Measurements from ENCODE around the gene STX18.

The STX18 gene

DNA sequence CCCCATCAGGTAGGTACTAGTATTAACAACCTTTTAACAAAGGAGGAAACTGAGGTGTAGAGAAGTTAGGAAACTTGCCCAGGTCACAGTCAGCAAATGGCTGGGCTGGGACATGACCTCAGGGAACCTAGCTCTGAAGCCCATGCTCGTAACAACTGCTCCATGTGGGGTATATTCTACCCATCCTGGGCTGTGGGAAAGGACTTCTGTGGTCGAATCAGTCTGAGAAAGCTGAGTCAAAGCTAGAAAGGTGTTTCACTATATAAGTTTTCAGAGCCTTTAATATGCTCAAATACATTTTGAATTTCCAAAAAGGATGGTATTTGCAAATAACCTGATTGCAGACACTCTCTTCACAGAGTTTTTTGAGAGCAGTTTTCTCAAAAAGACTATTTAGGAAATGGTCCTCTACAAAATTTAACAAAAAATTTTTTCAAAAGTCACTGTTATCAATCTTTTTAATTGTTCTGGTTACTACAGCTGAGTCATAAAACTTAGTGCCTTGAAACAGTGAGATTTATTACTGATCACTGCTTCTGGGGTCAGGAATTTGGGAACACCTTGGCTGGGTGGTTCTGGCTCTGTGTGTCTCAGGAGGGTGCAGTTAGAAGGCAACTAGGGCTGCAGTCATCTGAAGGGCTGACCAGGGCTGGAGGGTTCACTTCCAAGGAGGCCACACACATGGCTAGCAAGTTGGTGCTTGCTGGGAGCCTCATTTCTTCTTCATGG lies 101.4 kb downstream of the STX18 start:
- DNase-seq (ENCODE audit: low read depth in 3 of 3, low spot score in 1 of 3) = no peak

DNA sequence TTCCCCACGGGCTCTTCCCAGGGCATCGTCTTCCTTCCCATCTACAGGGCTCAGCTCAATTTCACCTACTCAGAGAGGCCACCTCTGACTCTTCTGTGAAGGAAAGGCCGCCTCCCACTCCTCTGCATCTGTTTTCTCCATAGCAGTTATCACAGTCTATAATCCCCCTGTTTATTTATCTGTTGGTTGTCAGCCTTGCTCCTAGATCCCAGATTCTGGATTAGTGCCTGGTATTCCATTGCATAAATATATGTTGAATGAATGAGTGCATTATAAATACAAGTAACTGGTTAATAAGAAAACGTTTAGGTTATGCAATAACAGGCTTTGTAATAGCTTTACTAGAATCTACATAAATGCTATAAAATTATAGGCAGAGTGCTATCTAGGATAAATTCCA lies 102.1 kb downstream of the STX18 start:
- DNase-seq (ENCODE audit: low read depth in 3 of 3, low spot score in 1 of 3) = no peak

DNA sequence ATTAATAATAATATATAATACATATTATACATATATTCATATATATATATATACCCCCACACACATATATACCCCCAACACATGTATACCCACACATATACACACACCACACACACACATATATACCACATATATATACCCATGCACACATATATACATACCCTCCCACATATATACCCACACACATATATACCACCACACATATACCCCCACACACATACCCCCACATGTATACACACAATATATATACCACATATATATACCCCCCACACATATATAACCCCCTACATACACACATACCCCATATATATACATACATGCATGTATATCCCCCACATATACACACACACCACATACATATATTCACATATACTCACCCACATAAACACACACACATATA lies 103.0 kb downstream of the STX18 start:
- DNase-seq (ENCODE audit: low read depth in 3 of 3, low spot score in 1 of 3) = no peak

DNA sequence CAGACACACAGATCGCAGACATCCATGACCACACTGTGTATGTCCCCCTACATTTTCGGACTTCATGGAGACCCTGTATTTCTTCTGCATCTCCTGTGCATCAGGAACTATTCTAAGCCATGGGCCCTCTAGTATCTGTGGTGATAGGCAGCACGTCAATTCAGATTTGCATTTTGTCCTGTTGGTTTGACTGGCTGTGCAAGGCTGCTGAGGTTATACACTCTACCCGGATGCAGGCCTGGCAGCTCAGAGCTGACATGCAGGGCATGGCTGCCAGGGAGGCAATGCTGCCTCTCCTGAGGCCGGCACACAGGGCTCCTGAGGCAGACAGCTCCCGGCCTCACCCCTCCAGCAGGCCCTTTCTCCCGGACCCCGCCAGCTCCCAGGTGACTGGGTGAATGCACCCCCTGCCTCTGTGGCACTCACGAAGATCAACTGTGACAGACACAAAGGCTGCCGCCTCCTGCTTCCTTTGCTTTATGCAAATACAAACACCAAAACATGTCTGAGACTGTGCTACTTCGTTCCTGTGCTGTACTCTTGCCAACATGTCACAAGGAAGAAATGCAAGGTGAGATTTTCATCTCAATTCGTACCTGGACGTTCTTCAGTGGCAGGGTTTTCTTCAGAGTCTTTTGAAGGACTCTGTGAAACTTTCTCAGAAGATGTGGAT lies 103.9 kb downstream of the STX18 start:
- DNase-seq (ENCODE audit: low read depth in 3 of 3, low spot score in 1 of 3) = no peak

DNA sequence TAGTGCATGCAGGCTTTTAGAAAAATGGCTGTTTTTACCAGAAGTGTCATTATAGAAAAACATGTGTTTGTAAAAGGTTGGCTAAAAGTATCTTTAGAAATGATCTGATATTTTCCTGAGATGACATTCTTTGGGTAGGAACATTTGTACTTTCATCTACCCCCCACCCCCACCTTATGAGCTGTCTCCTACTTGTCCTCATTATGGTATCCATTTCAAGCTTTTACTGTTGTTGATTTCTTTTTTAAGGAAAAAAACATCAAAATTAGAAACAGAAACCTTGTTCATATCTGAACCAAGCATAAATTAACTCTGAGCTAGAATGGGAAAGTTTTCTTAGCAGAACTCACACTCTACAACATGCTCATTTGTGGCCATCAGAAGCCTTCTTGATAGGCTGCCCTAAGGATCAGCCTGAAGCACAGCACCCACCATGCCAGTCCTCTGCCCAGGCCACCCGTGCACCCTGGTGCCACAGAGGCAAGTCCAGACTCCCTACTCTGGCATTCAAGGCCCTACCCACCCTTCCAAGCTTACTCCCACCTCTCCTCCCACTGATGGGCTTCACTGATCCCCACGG lies 105.5 kb downstream of the STX18 start:
- no peak for DNase-seq (ENCODE audit: low read depth in 3 of 3, low spot score in 1 of 3)

DNA sequence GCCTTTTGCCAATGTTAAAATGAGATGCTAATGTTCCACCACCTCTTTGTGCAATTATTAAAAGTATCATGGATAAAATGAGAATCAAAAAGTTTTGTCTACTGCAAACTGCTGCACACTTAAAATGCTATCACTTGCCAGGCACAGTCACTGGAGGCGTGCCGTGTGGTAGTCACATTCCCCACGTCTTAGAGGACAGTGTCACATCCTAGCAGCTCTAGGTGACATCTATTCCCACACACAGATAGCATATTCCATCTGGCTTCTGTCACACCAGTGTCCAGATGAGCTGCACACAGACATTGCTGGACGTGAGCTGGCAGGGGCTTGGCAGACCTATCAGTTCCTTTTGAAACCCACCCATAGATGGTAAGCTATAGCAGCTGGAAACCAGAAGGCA lies 107.9 kb downstream of the STX18 start:
- no peak for DNase-seq (ENCODE audit: low read depth in 3 of 3, low spot score in 1 of 3)

DNA sequence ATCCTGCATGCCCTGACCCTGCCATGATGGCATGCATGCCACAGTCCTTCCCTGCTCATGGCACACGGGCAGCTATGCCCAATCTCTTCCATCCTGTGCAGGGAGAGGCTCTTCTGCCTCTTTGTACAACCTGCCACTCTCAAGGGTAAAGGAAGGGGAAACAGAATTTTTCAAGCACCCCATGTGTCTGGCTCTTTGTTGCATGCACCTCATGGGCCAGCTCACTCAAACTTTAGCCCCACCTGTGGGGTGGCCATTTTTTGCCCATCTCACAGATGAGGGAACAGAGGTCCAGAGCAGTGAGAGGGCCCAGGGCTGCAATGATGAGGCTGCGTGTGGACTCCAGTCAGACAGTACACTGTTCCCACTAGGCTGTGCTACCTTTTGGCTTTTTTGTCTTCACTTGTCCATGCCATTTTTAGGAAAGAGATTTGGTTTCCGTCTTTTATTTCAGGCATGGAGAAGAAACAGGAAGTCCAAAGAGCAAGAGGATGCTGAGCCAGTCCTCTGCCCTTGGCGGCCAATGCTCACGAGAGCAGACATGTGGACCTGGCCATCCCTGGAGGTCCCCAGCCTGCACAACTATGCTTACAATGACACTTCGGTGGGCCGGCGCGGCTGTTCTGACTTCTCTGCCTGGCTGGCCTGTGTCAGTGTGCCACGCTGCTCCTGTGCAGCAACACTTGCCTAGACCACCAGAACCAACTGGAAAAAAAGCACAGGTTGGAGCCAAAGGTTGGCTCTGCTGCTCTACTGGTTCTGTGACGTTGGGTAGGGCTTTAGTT lies 109.3 kb downstream of the STX18 start:
- DNase-seq (ENCODE audit: low read depth in 3 of 3, low spot score in 1 of 3) = no peak

DNA sequence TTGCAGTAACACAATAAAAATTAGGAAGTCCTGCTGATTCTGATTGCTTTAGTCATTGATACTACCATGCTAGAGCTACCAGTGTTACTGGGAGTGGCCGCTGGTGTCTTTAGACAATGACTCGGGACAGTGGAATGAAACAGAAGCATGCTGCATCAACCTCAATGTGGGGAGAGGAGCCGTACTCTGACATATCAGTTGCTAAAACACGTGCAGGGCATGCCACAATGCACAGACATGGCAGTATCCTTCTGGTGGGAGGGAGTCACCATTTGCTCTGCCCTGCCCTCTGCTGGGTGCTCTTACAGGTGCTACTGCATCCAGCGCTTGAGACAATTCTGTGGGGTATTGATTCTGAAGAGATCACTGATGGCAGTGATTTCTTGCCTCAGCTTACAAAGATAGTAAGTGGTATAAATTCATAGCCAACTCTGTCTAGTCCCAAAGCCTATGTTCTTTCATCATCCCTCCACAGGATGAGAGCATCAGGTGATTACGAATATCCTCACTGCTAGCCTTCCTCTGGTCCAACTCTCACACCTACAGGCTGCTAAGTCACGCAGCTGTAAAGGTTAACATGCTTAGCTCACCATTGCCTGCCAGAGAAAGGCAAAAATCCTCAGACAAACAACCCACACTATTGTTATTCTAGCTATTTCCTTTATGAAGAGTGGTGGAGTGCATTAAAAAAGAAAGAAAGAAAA lies 111.2 kb downstream of the STX18 start:
- DNase-seq (ENCODE audit: low read depth in 3 of 3, low spot score in 1 of 3) = peak in 2 of 3 donors; percentile 4 to 12

DNA sequence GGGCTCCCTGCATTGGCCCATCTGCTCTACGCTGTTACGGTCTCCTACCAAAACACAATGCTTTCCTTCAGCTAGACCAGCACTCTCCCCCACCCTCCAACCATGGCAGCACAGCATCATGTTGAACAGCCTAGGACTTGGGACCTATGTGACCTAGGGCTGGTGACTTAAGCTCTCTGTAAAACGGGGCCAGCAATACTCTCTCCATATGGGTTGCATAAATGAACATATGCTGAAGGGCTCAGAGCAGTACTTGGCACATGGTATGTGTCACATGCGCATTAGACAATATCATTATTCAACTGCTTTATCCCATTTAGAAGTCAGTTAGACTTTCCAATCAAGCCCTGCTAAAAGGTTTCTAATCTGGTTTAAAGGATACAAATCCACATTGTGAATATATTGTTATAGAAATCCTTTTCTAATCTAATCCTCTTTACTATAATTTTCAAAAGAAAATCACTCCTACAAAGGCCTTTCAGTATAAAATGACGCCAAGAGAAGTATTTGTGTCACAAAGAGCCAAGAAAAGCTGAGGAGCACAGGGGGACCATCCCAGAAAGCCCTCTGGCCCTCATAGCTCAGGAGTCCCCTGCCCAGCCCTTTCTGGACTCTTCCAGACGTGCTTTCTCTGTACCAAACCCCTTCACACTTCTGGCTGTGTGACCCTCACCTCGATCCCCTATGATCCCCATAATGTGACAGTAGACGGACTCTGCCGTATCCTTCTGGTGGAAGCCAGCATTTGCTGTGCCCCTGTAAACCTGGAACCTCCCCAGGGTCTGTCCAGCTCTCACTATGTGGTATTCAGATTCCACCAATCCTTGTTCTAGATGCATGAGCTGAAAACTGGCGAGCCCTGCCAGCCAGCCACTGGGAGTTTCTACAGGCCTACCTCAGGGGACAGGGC lies 112.6 kb downstream of the STX18 start:
- DNase-seq (ENCODE audit: low read depth in 3 of 3, low spot score in 1 of 3) = no peak

DNA sequence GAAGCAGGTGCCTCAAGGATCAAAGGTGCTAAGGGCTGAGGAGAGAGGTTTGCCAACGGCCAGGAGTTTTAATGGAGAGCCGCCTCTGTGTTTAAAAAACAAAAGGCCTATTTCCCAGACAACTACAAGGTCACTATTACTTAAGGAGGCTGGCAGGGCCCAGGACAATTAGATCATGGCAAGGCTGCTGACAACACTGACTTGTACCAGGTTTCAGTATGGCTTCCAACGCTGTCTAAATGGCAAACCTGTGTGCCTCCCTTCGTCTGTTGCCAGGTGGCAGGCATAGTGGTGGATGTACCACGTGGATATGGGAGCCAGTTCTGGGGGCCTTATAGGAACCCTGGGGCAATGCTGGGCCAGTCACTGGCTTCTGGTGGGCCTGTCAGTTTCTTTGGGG lies 114.0 kb downstream of the STX18 start:
- DNase-seq (ENCODE audit: low read depth in 3 of 3, low spot score in 1 of 3) = no peak

DNA sequence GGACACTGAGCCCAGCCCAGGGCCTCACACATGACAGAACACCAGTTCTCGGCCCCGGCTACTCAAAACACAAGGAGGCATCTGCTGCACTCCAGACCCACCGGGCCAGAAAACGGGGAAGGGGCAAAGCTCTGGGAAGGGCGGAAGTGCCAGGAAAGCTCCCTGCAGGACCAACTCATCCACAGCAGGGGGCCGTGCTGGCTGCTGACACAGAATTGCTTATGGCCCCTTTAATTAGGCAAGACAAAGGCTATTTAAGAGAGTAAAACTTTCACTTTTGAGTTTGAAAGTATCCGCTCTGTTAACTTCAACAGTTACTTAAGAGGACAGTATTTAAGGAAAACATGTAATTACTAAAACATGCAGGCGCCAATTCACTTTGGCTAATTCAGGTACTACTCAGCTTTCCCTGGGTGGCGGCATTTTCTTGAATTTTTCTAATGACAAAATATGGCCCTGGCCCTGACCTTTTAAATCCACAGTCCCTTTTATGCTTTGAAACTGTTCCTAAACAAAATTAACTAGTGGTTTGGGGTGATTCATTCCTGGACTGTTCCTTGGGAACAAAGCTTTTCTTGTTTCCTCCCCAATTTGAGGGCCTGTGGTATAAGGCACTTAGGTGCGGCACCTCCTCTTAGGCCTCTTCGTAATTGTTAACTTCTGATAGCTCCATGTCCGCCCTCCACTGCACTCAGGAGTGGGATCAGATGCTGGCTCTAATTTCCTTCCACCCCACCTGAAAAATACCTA lies 114.6 kb downstream of the STX18 start:
- DNase-seq (ENCODE audit: low read depth in 3 of 3, low spot score in 1 of 3) = no peak

DNA sequence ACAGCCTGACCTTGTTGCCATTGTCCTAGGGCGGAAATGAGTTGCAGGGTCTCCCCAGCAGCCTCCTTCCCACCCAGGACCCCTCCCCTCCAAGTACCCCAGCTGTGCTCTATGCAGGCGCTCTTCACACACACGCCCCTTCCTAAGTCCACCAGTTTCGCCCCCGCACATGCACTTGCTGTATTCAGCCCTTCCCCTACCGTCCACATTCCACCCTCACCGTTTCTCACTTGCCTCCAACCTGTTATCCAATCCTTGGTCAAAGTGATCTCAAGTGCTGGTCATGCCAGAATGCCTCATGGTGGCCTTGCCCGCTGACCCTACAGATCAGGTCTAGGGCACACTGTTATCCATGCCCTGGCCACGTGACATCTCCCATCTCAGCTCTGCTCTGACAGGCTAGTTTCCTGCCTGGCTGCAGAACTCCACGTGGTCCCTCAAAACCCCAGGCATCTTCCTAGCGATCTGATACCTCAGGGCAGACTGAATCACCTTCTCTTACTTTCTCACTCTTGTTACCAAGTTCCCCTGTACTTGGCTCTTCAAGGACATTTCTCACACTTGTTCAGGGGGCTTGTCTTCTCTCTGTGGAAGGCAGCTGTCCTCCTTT lies 115.2 kb downstream of the STX18 start:
- DNase-seq (ENCODE audit: low read depth in 3 of 3, low spot score in 1 of 3) = no peak

DNA sequence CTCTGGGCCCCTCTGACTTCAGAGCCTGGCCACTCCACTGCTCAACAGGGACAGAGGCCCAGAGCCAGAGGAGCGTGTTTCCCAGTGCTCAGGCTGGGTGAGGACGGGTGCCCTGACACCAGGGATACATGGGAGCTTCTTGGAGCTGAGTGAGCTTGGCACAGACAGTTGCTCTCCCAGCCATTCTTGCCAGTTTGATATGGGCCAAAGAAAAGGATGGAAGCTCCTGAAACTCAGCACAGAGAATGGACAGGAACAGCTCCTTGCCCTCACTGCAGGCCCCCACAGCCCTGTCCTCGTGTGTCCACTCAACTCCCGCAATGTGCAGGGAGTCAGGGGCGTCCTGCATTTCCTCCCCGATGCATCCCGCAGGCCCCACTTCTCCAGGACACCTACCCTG lies 116.2 kb downstream of the STX18 start:
- DNase-seq (ENCODE audit: low read depth in 3 of 3, low spot score in 1 of 3) = no peak

DNA sequence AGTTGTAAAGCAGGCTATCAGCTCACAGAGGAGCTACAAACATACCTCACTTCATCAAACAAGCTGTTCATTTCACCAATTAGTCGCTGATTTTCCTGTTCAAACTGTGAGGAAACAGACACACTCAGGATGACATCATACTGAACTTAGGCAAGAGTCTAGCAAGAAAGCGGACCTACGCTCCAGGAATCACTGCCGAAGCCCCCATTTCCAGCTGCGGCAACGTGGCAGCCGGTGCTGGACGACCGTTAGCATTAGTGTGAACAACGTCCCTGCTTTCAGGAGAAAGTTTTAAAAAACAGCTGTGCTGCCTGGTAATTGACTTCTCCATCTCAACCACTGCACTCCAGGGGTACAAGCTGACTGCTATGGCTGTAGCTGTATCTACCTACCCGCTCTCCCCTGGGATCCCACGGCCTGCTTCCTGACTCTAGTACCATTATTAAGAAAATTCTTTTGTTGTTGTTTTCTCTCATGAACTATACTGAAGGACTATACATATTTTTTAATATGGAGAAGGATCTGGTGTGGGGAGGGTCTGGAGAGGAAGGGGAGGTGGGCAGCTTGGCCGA lies 116.6 kb downstream of the STX18 start:
- no peak for DNase-seq (ENCODE audit: low read depth in 3 of 3, low spot score in 1 of 3)

DNA sequence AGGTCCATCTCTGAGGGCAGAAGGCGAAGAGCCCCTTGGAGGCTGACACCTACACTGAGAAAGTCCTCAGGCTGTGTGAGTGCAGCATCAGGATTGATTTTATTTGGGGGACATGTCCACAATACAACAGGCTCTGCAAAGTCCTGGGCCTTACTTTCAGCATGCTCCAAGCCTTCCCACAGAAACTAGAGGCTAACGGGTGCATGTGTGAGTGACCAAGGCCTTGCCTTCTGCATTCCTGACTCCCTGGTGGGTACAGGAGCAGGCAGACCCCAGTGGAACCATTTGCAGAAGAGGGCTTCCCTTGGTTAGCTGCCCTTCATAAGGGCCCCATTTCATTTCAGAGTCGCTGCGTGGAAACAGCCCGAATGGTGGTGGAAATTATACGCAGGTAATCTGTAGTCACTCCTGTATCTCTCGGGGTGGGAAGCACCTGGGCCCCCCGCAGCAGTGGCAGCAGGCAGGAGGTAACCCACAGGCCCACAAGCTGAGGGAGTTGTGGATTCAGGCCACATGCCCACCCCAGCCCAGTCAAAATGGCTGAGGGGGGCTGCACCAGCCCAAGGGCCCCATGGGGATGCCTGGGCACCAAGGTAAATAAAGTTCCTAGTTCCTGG lies 117.2 kb downstream of the STX18 start:
- no peak for DNase-seq (ENCODE audit: low read depth in 3 of 3, low spot score in 1 of 3)

DNA sequence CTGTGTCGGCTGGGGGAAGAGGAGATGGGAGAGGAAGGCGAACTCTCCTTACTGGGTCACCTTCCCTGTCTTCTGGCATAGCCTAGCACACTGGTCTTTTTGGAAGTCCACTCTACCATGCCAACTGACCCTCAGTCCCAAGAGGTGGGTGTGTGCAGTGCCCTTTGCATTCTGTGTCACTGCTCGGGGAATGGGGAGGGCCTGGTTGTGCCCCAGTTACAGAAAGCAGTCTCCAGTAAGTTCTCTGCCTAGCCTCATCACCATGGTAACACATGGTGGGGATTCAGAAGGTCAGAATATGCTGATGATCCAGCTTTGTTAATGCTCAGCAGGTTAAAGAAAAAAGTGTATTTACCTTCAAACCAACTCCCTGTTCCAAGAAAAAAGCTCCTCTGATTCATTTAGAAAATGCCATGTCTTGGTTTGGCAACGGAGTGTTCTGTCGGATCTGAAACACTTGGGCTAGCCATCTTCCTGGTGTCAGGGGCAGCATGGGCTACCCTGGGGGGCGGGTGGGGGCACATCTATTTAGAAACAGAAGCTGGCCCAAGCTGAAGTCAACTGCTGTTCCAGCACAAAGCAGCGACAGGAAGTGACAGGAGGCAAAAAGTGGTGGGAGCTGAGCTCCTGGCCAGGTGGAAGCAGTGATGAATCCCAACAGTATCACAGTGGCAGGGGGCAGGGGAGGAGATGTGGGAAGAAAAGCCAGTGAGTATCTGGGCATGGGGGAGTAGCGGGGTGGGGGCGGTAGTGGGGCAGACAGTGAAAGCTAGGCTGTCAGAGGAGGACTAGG lies 117.9 kb downstream of the STX18 start:
- DNase-seq (ENCODE audit: low read depth in 3 of 3, low spot score in 1 of 3) = no peak

DNA sequence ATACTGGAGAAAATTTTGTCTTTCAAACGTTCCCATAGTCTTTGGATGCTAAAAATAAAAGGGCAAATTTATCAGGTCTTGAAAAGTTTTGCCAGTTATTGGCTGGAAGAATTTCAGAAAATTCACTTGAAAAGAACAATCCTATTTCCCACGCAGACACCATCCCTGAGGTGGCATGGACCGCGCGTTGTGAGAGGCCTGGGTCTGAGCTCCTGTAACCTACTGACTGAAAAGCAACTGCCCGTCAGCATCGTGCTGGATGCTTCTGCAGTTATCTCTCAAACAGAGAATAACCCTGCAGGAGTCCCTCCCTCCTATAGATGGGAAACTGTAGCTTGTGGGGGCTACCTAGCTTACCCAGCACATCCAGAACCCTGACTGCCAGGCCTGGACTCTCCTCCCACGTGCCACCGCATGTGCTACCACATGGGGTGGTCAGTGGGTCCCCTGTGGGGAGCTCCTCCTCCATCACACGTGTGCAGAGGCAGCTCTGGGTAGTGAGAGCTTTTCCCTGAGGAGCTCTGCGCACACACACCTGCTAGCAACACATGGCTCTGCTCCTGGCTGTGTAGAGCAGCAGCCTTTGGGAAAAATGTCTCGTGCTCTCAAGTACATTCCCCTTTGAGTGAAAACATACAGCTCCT lies 118.9 kb downstream of the STX18 start:
- DNase-seq (ENCODE audit: low read depth in 3 of 3, low spot score in 1 of 3) = no peak
